ENCODE measurements around the gene ARL6IP1.

Gene ARL6IP1

DNA sequence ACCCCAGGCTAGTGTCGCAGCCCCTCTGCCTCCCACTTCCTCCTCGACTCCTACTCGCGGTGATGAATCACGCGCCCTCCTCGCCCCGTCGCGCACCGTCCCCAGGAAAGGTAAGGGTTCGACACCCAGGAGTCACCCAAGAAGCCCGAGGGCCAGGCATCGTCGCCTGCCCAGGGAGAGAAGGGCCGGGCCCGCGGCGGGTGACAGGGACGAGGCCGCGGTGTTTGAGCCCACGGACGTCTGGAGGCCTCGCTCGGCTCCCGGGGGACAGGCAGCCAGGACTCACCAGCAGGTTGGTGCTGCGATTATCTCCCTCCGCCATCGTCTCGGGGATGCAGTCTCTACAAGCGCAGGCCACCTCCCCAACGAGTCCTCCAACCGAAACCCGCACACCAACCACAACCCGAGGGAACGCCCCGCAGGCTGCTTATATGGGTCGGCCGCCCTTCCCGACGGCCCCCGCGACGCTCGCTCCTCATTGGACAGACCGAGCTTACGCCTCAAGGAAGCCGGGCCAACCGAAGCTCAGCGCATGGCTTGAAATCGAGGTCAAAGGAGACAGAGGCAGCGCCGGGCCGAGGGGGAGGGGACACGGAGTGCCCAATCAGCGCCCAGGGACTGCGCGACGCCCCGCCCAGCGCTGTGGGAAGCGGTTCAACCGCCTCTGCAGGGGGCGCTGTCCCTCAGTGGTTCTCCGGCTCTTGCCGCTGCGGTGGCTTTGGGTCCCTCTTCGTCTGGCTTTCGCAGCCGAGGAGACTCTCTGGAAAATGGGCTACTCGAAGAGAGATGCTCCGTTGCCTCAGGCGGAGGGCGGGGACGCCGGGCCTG is at the start of gene ARL6IP1:
Gene ARL6IP1 (minus strand): TSS at position 405 of the 828 bp plus-strand sequence. CDS start 83 bp downstream, at position 322.
- DNase-seq (ENCODE audit: low read depth) = peak; percentile 97

DNA sequence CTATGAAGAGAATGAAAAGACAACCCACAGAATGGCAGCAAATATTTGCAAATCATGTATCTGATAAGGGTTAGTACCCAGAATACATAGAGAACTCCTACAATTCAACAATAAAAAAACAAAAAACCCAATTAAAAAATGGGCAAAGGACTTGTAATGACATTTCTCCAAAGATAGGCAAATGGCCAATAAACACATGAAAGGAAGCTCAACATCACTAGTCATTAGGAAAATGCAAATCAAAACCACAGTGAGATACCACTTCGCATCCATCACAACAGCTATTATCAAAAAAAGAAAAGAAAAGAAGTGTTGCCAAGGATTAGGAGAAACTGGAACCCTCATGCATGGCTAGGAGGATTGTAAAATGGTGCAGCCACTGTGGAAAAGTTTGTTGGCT is 45.1 kb upstream of the ARL6IP1 start:
- DNase-seq (ENCODE audit: low read depth) = no peak

DNA sequence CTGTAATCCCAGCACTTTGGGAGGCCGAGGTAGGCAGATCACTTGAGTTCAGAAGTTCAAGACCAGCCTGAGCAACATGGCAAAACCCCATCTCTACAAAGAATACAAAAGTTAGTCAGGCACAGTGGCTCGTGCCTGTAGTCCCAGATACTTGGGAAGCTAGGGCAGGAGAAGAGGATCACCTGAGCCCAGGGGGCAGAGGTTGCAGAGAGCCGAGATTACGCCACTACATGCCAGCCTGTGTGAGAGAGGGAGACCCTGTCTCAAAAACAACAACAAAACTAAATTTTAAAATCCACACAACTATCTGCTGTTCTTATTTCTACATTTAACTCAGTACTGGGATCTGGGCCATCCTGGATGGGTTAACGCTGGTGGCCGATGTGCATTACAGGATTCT is 41.2 kb upstream of the ARL6IP1 start:
- no peak for DNase-seq (ENCODE audit: low read depth)

DNA sequence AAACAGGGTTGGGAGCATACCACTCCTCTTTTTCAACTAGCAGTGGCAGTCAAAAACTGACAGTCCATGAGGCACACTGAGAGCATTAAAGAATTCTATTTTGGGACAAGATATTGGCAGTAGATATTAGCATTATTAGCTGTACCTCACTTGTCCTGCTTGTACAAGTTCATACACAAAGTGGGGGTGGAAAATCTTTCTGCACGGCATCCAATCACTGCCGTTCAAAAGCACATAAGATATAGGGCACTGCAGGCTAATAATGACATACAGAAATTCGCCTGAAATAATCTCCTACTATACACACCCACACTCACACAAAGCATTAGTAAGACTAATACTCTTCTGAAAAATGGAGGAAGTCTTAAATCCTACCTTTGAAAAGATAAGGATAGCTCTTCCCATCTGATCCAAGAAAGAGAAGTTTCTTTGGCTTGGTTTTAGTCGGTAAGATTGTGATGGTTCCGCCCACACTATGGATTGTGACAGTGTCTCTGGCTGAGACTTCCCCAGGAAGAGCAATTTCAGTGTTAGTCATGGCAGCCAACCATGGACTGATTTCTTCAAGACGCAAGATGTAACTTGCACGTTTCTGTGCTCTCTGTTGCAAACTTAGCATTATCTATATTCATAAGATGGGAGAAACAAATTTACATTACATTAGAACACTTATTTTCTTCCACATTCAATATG is 40.6 kb upstream of the ARL6IP1 start:
- no peak for DNase-seq (ENCODE audit: low read depth)

DNA sequence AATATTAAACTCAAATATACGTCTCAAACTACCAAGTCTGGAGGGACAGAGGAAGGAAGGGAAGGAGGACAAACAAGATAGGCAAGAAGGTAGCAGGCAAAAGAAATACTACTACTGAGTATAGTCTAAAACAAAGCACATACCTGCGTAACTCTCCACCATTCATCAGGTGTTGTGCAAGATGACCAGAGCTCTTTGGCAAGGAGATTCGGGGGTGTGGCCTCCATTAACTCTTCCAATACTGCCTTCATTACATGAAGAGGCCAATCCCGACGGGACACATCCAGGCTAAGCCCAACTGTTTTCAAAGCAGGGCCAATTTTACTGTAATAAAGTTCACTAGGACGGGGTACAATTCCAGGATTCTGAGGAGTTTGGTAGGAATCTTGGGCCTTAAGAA is 38.2 kb upstream of the ARL6IP1 start:
- no peak for DNase-seq (ENCODE audit: low read depth)

DNA sequence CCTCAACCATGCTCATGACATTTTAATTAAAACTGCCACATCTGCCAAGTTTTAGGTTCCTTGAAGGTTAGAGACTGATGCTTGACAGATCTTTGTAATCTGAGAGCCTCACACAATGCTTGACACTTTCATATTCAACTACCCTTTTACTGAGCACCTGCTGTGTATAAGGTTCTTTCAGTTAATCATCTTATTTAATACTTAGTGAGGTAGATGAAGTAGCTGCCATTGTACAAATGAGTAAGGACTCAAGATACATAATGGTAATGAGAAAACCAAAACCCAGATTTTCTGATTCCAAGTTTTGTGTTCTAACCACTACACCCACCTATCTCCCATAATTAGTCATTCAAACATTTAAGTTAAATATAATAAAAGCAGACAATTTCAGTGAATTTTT is 35.4 kb upstream of the ARL6IP1 start:
- no peak for DNase-seq (ENCODE audit: low read depth)

DNA sequence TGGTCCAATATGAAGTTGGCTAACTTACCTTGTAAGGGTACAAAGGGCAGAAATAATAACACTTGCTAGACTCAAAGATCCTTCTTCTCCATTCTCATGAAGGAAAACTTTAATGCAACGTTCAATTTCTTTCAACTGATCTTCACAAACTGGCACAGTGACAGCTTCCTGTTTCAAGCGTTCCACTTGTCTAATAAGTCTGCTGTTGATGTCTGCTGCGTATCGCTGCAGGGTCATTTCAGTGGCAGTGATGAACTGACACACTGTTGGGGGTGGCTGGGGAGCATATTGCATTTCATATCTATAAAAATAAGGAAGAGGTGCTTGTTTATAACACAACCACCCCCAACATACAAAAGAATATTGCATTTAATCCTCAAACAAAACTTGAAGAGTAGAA is 33.5 kb upstream of the ARL6IP1 start:
- no peak for DNase-seq (ENCODE audit: low read depth)

DNA sequence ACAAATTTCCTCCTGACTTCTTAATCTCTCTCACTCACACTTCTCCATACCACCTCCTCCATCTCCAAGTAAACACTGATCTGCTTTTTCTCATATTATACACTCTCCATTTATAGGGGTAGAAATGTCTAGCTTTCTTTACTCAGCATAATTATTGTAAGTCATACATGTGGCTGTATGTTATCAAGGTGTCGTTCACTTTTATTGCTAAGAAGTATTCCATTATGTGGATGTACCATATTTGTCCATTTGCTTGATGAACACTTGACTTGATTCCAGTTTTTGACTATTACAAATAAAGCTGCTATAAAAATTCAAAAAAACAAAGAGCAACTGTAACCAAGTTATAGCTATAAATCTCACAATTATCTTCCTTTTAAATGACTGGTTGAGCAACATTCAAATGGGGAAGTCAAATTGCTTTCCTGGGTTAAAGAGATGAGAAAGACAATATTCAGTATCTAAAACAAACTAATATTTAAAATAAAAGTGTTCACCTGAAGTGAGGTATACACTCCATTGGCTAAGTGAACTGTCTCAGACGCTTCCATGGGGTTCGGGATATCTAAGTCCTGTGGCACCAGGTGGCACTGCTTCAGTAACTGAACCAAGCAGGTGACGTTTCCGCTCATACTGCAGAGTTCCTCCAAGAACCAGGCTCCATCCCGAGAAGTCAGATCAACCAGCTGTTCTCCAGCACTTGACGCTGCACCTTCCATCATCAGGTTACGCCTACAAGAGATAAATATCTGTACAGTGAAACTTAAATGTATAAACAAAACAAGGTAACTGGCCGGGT is 32.6 kb upstream of the ARL6IP1 start:
- DNase-seq (ENCODE audit: low read depth) = no peak

DNA sequence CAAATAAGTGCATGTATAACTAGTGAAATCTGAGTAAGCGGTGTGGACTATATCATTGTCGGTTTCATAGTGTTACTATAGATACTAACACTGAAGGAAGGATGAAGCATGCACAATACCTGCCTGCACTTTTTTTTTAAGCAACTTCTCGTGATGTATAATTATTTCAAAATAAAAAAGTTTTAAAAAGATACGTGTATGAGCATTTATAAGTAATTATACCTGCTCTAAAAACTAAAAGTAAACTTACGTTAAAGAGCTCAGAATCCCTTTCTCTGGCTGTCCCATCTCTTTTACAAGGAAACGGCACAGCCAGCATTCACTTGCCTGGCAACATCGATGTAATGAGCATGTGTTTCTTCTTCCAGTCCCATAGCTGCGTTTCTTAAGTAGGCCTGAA is 31.3 kb upstream of the ARL6IP1 start:
- DNase-seq (ENCODE audit: low read depth) = no peak

DNA sequence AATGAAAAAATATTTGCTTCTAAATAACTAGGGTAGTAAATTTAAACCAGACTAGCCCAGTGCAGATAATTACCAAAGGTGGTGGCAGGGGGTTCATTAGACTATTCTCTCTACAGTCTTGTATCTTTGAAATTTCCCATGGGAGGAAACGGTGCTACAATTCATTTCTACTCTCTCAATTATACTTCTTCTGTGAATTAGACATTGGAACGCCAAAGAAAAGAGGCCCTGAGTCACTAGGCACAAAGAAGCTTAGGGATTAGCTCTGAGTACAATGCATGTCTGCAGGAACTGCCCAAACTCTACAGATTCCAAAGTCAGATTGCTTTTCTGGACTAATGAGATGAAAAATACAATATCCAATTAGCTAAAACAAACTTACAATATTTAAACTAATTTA is 30.7 kb upstream of the ARL6IP1 start:
- DNase-seq (ENCODE audit: low read depth) = no peak

DNA sequence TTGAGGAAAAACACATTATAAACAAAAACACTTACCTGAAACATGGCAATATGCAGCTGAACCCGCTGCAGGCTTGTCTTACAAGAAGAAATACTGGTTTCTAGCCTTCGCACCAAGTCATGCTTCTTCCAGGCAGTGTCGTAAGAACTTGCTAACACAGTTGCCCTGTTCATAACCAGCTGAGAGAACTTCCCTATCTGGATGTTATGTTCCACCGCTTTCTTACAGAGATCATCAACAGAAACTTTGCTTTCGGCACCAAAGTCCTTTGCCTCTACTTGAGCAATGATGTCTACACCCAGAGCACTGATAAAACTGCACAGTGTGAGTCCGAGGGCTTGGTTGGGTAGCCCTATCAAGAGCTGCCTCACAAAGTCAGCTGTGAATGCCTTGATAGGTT is 27.9 kb upstream of the ARL6IP1 start:
- no peak for DNase-seq (ENCODE audit: low read depth)

DNA sequence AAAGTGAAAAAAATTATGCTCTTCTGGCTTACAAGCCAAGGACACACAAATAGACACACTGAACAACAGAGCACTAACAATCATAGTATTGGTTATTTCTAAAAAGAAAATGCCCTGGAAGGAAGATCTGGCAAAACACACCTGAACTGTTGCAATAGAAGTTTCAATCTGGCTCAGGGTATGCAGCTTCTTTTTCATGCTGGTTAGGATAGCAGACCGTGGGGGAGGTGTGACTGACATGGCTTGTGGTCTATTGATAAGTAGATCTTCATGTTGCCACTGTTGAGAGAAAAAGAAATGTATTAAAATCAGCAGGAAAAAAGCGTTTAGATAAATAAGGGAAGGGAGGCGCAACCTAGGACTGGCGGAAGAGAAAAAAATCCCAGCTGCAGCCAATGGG is 26.5 kb upstream of the ARL6IP1 start:
- no peak for DNase-seq (ENCODE audit: low read depth)

DNA sequence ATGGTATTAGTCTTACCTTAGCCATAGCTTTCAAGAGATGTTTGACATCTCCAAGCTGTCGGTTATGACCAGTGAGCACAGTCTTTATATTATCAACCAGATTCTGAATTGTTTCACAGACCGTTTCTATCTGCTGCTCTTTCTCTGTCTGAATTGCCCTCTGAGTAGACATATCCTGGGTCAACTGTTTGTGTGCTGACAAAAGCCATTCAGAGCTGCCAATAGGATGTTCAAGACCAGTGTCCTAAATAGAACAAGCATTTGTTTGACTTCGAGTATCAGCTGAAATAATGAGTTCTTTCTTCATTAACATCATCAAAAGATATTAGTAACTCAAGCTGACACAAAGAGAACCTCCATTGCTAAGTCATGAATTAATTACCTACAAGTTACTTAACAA is 14.9 kb upstream of the ARL6IP1 start:
- DNase-seq (ENCODE audit: low read depth) = no peak

DNA sequence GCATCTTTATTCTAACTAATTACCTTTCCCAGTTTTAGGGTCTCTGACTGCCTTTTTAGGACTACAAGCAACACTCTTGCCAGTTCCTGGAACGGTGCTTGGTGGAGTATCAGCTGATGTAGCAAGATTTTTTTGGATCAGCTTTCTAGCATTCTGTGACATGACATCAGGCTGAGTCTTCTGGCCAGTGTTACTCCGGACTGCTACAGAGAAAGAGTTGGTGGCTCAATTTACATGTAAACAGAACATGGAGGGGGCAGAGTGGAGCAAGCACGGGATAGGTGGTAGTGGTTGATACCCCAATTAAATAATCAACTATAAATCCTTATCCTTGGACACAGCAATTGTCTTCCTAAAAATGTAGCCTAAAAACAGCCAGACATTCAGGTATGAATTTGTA is 10.6 kb upstream of the ARL6IP1 start:
- DNase-seq (ENCODE audit: low read depth) = no peak

DNA sequence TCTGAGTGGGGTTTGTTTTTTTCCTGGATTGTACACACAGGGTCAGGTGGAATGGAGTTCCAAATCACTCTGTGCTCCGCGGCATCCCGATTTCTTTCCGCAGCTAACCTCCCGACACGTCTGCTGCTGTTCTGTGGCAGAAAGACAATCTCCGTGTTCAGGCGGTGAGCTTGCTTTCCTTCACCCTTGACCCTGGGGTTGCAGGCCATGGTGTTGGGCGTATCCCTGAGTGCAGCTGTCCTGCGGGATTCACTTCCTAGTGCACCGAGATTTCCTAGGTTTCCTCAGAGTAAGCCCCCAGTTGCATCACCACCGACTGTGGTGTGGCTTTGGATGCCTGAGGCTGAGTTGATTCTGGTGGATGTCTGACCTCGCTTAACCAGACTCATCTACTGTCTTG is 7.8 kb upstream of the ARL6IP1 start:
- no peak for DNase-seq (ENCODE audit: low read depth)

DNA sequence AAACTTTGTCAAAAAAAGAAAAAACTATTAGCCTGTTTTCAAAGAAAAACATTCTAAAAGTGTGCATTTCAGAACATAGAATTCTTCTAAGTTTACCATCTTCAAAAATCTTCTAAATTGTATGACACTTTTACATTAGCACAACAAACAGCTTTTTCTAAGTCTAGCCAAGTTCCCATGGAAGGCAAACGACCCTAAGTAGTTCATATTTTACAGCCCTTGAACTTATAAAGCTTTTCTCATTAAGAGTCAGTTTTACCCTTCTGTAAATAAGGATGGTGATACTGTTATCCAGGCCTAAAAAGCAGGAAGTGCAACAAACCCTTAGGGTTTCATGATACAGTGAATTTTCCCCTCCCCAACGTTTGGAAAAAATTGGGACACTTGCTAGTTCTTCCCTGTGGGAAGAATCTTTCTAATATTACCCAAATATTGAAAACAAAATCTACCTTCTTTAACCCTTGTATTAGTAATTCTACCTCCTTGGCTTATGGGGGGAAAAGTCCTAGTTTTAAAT is 4.0 kb upstream of the ARL6IP1 start:
- no peak for DNase-seq (ENCODE audit: low read depth)

DNA sequence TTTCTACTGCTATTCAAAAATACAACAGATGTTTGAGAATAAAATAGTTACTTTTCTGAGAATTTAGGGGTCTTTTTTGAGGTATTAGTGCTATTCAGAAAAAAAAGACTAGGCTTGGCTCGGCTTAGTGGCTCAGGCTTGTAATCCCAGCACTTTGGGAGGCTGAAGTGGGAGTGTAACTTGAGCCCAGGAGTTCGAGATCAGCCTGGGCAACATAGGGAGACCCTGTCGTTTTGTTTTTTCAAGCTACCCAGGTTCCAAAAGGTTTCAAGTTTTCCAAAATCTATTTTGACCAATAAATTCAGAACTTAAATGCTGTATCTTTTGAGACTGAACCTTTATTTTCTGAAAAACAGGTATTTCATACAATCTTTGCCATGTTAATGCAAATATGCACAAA is 3.2 kb upstream of the ARL6IP1 start:
- DNase-seq (ENCODE audit: low read depth) = no peak

DNA sequence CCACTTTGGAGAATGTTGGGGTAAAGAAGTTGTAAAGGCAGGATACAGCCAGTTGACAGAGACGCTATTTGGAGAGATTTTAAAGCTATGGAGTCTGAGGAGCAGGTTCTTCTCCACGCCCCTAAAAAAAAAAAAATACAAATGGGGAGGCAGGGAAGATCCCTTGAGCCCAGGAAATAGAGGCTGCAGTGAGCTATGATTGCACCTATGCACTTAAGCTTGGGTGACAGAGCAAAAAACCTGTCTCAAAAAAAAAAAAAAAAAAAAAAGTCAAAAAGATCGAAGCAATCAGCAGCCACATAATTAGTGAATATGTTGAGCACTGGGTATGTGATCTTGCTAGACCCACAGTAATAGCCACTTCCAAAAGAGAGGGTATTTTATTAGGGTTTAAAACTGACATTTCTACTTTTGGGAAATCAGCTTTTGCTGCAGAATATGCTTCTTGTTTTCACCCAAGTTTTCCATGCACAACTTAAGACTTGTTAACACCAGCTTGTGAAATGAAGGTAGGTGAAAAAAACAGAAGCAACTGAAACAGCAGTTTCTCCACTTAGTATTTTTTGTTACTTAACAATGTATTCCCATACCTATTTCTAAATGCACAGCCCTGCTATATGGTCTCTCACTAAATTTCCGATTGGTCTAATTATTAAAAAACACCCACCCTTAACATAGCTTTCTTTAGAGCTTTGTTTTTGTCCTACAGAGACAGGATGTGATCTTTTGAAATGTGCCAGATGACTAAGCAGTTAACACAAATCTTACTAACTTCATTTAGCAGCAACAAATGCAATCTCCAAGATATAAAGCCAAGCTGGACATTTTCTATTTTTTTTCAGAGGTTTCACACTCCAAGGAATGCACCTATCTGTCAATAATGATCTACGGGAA is 2.5 kb upstream of the ARL6IP1 start:
- DNase-seq (ENCODE audit: low read depth) = no peak

DNA sequence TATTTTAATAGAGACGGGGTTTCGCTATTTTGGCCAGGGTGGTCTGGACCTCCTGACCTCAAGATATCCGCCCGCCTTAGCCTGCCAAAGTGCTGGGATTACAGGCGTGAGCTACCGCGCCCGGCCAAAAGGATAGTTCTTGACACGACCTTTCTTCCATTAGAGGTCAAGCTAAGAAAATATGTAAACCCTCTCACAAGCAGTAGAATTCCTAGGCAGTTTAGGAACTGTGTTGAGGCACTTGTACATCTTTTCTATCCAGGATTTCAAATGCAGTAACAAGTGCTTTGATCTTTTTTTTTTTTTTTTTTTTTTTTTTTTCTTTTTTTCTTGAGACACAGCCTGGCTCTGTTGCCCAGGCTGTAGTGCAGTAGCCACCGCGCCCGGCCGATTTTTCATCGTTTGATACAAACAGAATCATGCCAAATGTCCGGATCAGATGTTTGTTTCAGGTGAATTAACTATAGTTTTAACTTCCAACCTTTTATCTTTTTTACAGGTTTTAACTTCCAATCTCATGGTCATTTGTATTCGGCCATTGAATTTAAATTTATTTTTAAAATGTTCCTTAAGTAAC is 1.5 kb upstream of the ARL6IP1 start:
- DNase-seq (ENCODE audit: low read depth) = no peak

DNA sequence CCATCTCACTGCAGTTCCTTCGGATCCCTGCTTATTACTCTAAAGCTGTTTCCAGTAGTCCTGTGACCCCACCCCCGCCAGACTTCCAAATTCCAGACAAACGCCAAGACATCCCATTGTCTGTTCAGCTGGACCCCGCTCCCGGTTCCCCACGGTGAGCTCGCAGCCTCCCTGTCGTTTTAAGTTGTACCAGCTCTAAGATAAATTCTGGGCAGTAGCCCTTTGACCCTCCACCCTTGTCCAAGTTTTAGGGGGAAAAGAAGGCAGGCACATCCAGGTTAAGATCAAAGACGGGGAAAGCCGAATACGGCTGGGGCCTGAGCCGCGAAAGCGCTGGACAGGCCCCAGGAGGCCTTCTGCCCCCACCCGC is 589 bp downstream of the ARL6IP1 start:
- no peak for DNase-seq (ENCODE audit: low read depth)

DNA sequence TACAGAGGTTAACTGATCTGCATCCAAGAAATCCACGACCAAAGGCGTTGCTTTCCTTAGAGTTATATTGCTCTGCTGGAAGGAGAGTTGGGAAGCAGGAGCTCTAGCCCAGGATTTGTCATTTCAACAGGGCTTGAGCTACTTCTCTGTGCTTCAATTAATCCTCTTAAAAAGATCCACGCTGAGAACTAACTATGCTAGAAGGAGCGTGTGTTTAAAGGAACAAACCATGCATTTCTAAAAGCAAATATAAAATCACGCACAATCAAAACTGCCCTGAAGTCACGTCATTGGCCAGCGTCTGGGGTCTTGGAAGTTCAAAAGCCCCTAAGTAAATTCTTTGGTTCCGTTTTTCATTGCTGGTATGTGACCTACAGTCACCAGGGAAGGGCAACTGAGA is 1.1 kb downstream of the ARL6IP1 start:
- DNase-seq (ENCODE audit: low read depth) = no peak
